Liver (tissue), 9 donors: Measurements from ENCODE around the gene RAB31. TPM values are rescaled to one million over a fixed set of nuclear protein-coding genes. Genes with fewer than 3 reads are reported as not detected.

Experiments
- DNase-seq: peaks from one replicate; pipeline ENCODE4 v3.0.0-alpha.2; 2017; ENCODE audit warnings: low spot score
- H3K27ac ChIP-seq, 2 donors: one replicate each; pipeline ENCODE4 v1.7.0; 2013; ENCODE audit warnings: inconsistent platforms in 2 of 2, low read length in 2 of 2, control low read depth in 1 of 2, low read depth in 1 of 2, mild to moderate bottlenecking in 1 of 2
- H3K27me3 ChIP-seq, 4 donors: one replicate each; pipeline versions ENCODE4 v1.6.1 to v1.7.0; 2013; ENCODE audit warnings: low read length in 3 of 4, inconsistent platforms in 1 of 4, mild to moderate bottlenecking in 1 of 4, moderate library complexity in 1 of 4; ENCODE audit not compliant: control insufficient read depth in 4 of 4, insufficient read depth in 4 of 4
- H3K36me3 ChIP-seq, 4 donors: one replicate each; pipeline versions ENCODE4 v1.6.1 to v1.7.0; 2013; ENCODE audit warnings: low read length in 3 of 4, mild to moderate bottlenecking in 3 of 4, low read depth in 1 of 4, moderate library complexity in 1 of 4; ENCODE audit not compliant: control insufficient read depth in 4 of 4, insufficient read depth in 3 of 4
- H3K4me1 ChIP-seq, 4 donors: one replicate each; pipeline versions ENCODE4 v1.6.1 to v1.7.0; 2013; ENCODE audit warnings: low read length in 3 of 4, mild to moderate bottlenecking in 3 of 4, moderate library complexity in 1 of 4; ENCODE audit not compliant: control insufficient read depth in 4 of 4, insufficient read depth in 4 of 4
- H3K4me3 ChIP-seq, 3 donors: one replicate each; pipeline versions ENCODE4 v1.6.1 to v1.7.0; 2013; ENCODE audit warnings: low read length in 3 of 3, control low read depth in 1 of 3, low read depth in 1 of 3, mild to moderate bottlenecking in 1 of 3
- H3K9ac ChIP-seq, 2 donors: one replicate each; pipeline ENCODE4 v1.7.0; 2013; ENCODE audit warnings: low read length in 2 of 2, mild to moderate bottlenecking in 2 of 2, moderate library complexity in 2 of 2, control low read depth in 1 of 2, low read depth in 1 of 2
- H3K9me3 ChIP-seq, 4 donors: one replicate each; pipeline versions ENCODE4 v1.6.1 to v1.7.0; 2013; ENCODE audit warnings: low read length in 3 of 4; ENCODE audit not compliant: control insufficient read depth in 4 of 4
- ATF3 ChIP-seq: IDR thresholded peaks from 2 replicates; pipeline ENCODE4 v1.6.1; 2016; ENCODE audit warnings: antibody characterized with exemption
- CTCF ChIP-seq: fragments of 150-350 bp; IDR thresholded peaks from 2 replicates; pipeline ENCODE4 v1.5.1; 2017; ENCODE audit warnings: improper control_type of control experiment, low read depth, low read length; ENCODE audit not compliant: missing input control
- EGR1 ChIP-seq, 2 donors: IDR thresholded peaks; 2 replicates each; pipeline ENCODE4 v1.6.1; 2016 to 2018; ENCODE audit warnings: antibody characterized with exemption in 2 of 2, low read depth in 2 of 2
- FOXA1 ChIP-seq: IDR thresholded peaks from 2 replicates; pipeline ENCODE4 v1.6.1; 2016; ENCODE audit warnings: antibody characterized with exemption
- FOXA2 ChIP-seq: IDR thresholded peaks from 2 replicates; pipeline ENCODE4 v1.6.1; 2016; ENCODE audit warnings: antibody characterized with exemption
- GABPA ChIP-seq, 2 donors: IDR thresholded peaks in 1 of 2; conservative IDR thresholded peaks in 1 of 2; 2 replicates each; pipeline ENCODE4 v1.6.1; 2016; ENCODE audit warnings: antibody characterized with exemption in 2 of 2, mild to moderate bottlenecking in 1 of 2, moderate library complexity in 1 of 2
- HNF4A ChIP-seq, 2 donors: conservative IDR thresholded peaks; 2 replicates each; pipeline ENCODE4 v1.6.1; 2016; ENCODE audit warnings: antibody characterized with exemption in 2 of 2, mild to moderate bottlenecking in 2 of 2
- HNF4G ChIP-seq: IDR thresholded peaks from 2 replicates; pipeline ENCODE4 v1.6.1; 2016; ENCODE audit warnings: antibody characterized with exemption
- JUND ChIP-seq, 2 donors: IDR thresholded peaks; 2 replicates each; pipeline ENCODE4 v1.6.1; 2016; ENCODE audit warnings: antibody characterized with exemption in 2 of 2
- MAX ChIP-seq: IDR thresholded peaks from 2 replicates; pipeline ENCODE4 v1.6.1; 2016; ENCODE audit warnings: antibody characterized with exemption
- NR2F2 ChIP-seq: IDR thresholded peaks from 2 replicates; pipeline ENCODE4 v1.6.1; 2016; ENCODE audit warnings: antibody characterized with exemption
- RAD21 ChIP-seq, 2 donors: IDR thresholded peaks; 2 replicates each; pipeline ENCODE4 v1.6.1; 2016; ENCODE audit warnings: antibody characterized with exemption in 2 of 2, mild to moderate bottlenecking in 2 of 2
- REST ChIP-seq: IDR thresholded peaks from 2 replicates; pipeline ENCODE4 v1.6.1; 2016; ENCODE audit warnings: antibody characterized with exemption, mild to moderate bottlenecking
- RXRA ChIP-seq, 2 donors: IDR thresholded peaks; 2 replicates each; pipeline ENCODE4 v1.6.1; 2017 to 2018; ENCODE audit warnings: antibody characterized with exemption in 2 of 2, mild to moderate bottlenecking in 1 of 2
- SP1 ChIP-seq: IDR thresholded peaks from 2 replicates; pipeline ENCODE4 v1.6.1; 2018; ENCODE audit warnings: antibody characterized with exemption, mild to moderate bottlenecking
- TAF1 ChIP-seq: conservative IDR thresholded peaks from 2 replicates; pipeline ENCODE4 v1.6.1; 2016; ENCODE audit warnings: antibody characterized with exemption, mild to moderate bottlenecking
- YY1 ChIP-seq: IDR thresholded peaks from 2 replicates; pipeline ENCODE4 v1.6.1; 2016; ENCODE audit warnings: antibody characterized with exemption, mild to moderate bottlenecking
- ZBTB33 ChIP-seq: IDR thresholded peaks from 2 replicates; pipeline ENCODE4 v1.6.1; 2016; ENCODE audit warnings: antibody characterized with exemption
- WGBS: extraction: QIAGEN DNeasy Blood & Tissue Kit; methylation state at CpG from one replicate; pipeline ENCODE4 v1.1.7; 2013; 5-methylcytosine and 5-hydroxymethylcytosine counted together
- polyA plus RNA-seq, 2 donors: library from polyadenylated mRNA; stranded (reverse) in 1 of 2; unstranded in 1 of 2; fragments of 200-250 nt in 1 of 2; fragments of >200 nt in 1 of 2; fragmentation: Nextera tagmentation in 1 of 2; extraction: Ambion mirVana in 1 of 2; gene quantifications; one replicate each; pipeline versions ENCODE4 v1.2.1 to v1.2.3, GENCODE V29; 2013 to 2015
- total RNA-seq, 2 donors: library from RNA; depleted of rRNA; stranded (reverse); fragments of >200 nt; gene quantifications; one replicate each; pipeline ENCODE4 v1.2.3, GENCODE V29; 2014
- donor health status: healthy.
- donor health status: healthy.
- donor health status: healthy.
- donor health status: healthy.
- donor health status: healthy.

RAB31 gene
- total and polyA plus RNA-seq, 4 donors, result 3.6 to 12.8 (median 9.7) TPM

- TF ChIP-seq REST (no peak), TAF1 (no peak), FOXA2 (no peak), RXRA (IDR thresholded peaks at IDR 0.05) (no peak)
Measured at GRCh38 chr18:9905401-9905922, 197.4 kb downstream of the RAB31 start (continued).

- Histone ChIP-seq H3K9me3 (no peaks in the 10 kb centered on the region), H3K27ac (no peak overlapping the region), H3K9ac (no peak overlapping the region), H3K27me3 (no peaks in the 10 kb centered on the region), H3K4me3 (no peak overlapping the region), H3K36me3 (no peaks in the 10 kb centered on the region), H3K4me1 (no peaks in the 10 kb centered on the region)
- WGBS, result 78% methylated on average over 3 of the region's 3 CpGs
- no peak for TF ChIP-seq RAD21 (IDR thresholded peaks at IDR 0.05)
- TF ChIP-seq HNF4A (conservative IDR thresholded peaks at IDR 0.05), result no peak
- TF ChIP-seq FOXA2, result no peak
- no peak for TF ChIP-seq YY1
- TF ChIP-seq SP1, result no peak
- no peak for TF ChIP-seq GABPA (IDR thresholded peaks at IDR 0.05 in 1 of 2, conservative IDR thresholded peaks at IDR 0.05 in 1 of 2)
- no peak for TF ChIP-seq REST
- TF ChIP-seq JUND (IDR thresholded peaks at IDR 0.05), result no peak
- TF ChIP-seq ZBTB33, result no peak
- TF ChIP-seq TAF1, result no peak
- no peak for TF ChIP-seq RXRA (IDR thresholded peaks at IDR 0.05)
- TF ChIP-seq CTCF, result no peak
- no peak for TF ChIP-seq MAX
- TF ChIP-seq FOXA1, result no peak
- TF ChIP-seq ATF3, result no peak
- TF ChIP-seq EGR1 (IDR thresholded peaks at IDR 0.05; ENCODE audit: low read depth in 2 of 2), result no peak
- no peak for TF ChIP-seq HNF4G
- TF ChIP-seq NR2F2, result no peak
- no peak for DNase-seq
Measured at GRCh38 chr18:9906481-9906880, 198.4 kb downstream of the RAB31 start.
